Duodenal mucosa (tissue), 2 donors: ENCODE data around the gene BIRC2.

ENCODE experiments used
- H3K27ac ChIP-seq: one replicate; pipeline ENCODE4 v1.7.0; 2013; ENCODE audit warnings: low read depth, low read length
- H3K27me3 ChIP-seq, 2 donors: one replicate each; pipeline ENCODE4 v1.7.0; 2013; ENCODE audit warnings: low read length in 2 of 2, control low read depth in 1 of 2; ENCODE audit not compliant: insufficient read depth in 2 of 2, control insufficient read depth in 1 of 2
- H3K36me3 ChIP-seq, 2 donors: one replicate each; pipeline ENCODE4 v1.7.0; 2013; ENCODE audit warnings: low read length in 2 of 2, control low read depth in 1 of 2; ENCODE audit not compliant: insufficient read depth in 2 of 2, control insufficient read depth in 1 of 2
- H3K4me1 ChIP-seq, 2 donors: one replicate each; pipeline ENCODE4 v1.7.0; 2013; ENCODE audit warnings: low read length in 2 of 2, control low read depth in 1 of 2; ENCODE audit not compliant: insufficient read depth in 2 of 2, control insufficient read depth in 1 of 2
- H3K4me3 ChIP-seq, 2 donors: one replicate each; pipeline ENCODE4 v1.7.0; 2013; ENCODE audit warnings: low read length in 2 of 2, low read depth in 1 of 2
- H3K9ac ChIP-seq, 2 donors: one replicate each; pipeline ENCODE4 v1.7.0; 2013; ENCODE audit warnings: low read length in 2 of 2, low read depth in 1 of 2
- H3K9me3 ChIP-seq, 2 donors: one replicate each; pipeline ENCODE4 v1.7.0; 2013; ENCODE audit warnings: low read length in 2 of 2, control low read depth in 1 of 2; ENCODE audit not compliant: control insufficient read depth in 1 of 2

BIRC2 gene

GRCh38 chr11:102312667-102313066 is 34.3 kb upstream of the BIRC2 start:
- Histone ChIP-seq H3K9me3 (no peaks in the 10 kb centered on the region), H3K27me3 (no peaks in the 10 kb centered on the region), H3K36me3 (no peaks in the 10 kb centered on the region), H3K27ac (peak overlapping the region; percentile 80), H3K9ac (no peak overlapping the region), H3K4me1 (peaks cover 22 to 28% of the 10 kb centered on the region in 2 donors), H3K4me3 (peak overlapping the region; percentile 42)

- peaks cover 29 to 35% of the 10 kb centered on the region in 2 donors for H3K4me1 ChIP-seq
- no peaks in the 10 kb centered on the region for H3K9me3 ChIP-seq
- H3K36me3 ChIP-seq, result no peaks in the 10 kb centered on the region
- H3K4me3 ChIP-seq, result peak overlapping the region; percentile 42
- no peaks in the 10 kb centered on the region for H3K27me3 ChIP-seq
- peak overlapping the region in 1 of 2 donors; percentile 16 for H3K9ac ChIP-seq
- peak overlapping the region; percentile 80 for H3K27ac ChIP-seq
Measured at GRCh38 chr11:102313238-102313940, 33.6 kb upstream of the BIRC2 start.

- H3K36me3 ChIP-seq, result no peaks in the 10 kb centered on the region
- peaks cover 36 to 39% of the 10 kb centered on the region in 2 donors for H3K4me1 ChIP-seq
- H3K9me3 ChIP-seq, result no peaks in the 10 kb centered on the region
- no peak overlapping the region for H3K27ac ChIP-seq
- no peaks in the 10 kb centered on the region for H3K27me3 ChIP-seq
- no peak overlapping the region for H3K9ac ChIP-seq
- H3K4me3 ChIP-seq, result no peak overlapping the region
Measured at GRCh38 chr11:102314784-102315183, 32.2 kb upstream of the BIRC2 start.

- no peak overlapping the region for H3K27ac ChIP-seq
- H3K9me3 ChIP-seq, result no peaks in the 10 kb centered on the region
- no peaks in the 10 kb centered on the region for H3K36me3 ChIP-seq
- peaks cover 43 to 44% of the 10 kb centered on the region in 2 donors for H3K4me1 ChIP-seq
- peak overlapping the region in 1 of 2 donors; percentile 87 for H3K9ac ChIP-seq
- peak overlapping the region; percentile 72 to 78 for H3K4me3 ChIP-seq
- no peaks in the 10 kb centered on the region for H3K27me3 ChIP-seq
Measured at GRCh38 chr11:102316346-102316904, 30.6 kb upstream of the BIRC2 start.

GRCh38 chr11:102317099-102317767 is 29.8 kb upstream of the BIRC2 start, which contains the start of gene BIRC3:
BIRC3 (plus strand) TSS chr11:102317484; CDS start chr11:102324510, 7,026 bp downstream.
- H3K4me1 ChIP-seq, result peaks cover 43 to 44% of the 10 kb centered on the region in 2 donors
- H3K27me3 ChIP-seq, result no peaks in the 10 kb centered on the region
- no peaks in the 10 kb centered on the region for H3K9me3 ChIP-seq
- H3K36me3 ChIP-seq, result no peaks in the 10 kb centered on the region
- peak within 1 kb of the TSS; percentile 72 to 78 for H3K4me3 ChIP-seq
- H3K27ac ChIP-seq, result peak within 1 kb of the TSS; percentile 64
- H3K9ac ChIP-seq, result peak within 1 kb of the TSS; percentile 65 to 87

DNA sequence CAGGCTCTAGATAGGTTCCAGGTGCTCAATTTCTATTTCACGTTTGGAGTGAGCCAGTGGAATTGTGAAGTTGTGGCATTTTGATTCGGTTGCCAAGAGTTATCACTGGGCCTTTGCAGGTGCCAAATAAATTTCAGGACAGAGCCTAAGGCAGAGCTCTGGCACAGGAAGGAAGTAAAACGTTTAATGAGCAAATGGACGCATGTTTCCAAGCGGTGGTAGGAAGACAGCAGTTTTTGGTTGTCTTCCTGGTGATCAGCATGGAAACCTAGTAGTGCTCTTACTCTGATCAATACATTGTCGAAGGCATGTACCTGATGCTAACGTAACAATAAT is 29.3 kb upstream of the BIRC2 start:
- Histone ChIP-seq H3K36me3 (no peaks in the 10 kb centered on the region), H3K9me3 (no peaks in the 10 kb centered on the region), H3K27me3 (no peaks in the 10 kb centered on the region), H3K9ac (peak overlapping the region; percentile 65 to 87), H3K27ac (peak overlapping the region; percentile 64), H3K4me1 (peaks cover 44 to 46% of the 10 kb centered on the region in 2 donors), H3K4me3 (peak overlapping the region; percentile 72 to 78)

DNA sequence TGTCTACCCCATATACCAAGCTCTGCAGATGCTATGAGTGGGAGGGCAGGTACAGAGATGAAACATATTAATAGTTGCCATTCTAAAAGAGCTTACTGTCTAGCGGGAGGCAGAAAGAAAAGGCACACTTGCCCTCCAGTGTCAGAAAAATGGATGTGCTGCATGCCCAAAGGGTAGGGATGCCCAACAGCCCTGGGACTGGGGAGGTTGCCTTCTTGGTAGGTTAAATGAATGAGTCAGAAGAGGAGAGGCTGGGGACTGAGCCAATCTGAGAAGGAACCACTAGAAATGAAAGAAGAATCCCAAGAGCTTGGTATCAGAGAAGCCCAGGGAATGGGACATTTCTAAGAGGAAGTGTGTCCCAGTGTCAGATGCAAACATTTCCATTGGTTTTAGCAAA is 28.5 kb upstream of the BIRC2 start:
- peak overlapping the region; percentile 72 to 78 for H3K4me3 ChIP-seq
- peak overlapping the region; percentile 65 to 87 for H3K9ac ChIP-seq
- no peaks in the 10 kb centered on the region for H3K36me3 ChIP-seq
- no peaks in the 10 kb centered on the region for H3K9me3 ChIP-seq
- no peaks in the 10 kb centered on the region for H3K27me3 ChIP-seq
- peaks cover 38 to 45% of the 10 kb centered on the region in 2 donors for H3K4me1 ChIP-seq
- H3K27ac ChIP-seq, result no peak overlapping the region

GRCh38 chr11:102319544-102319943 is 27.5 kb upstream of the BIRC2 start:
- peak overlapping the region; percentile 62 to 65 for H3K4me3 ChIP-seq
- H3K4me1 ChIP-seq, result peaks cover 31 to 34% of the 10 kb centered on the region in 2 donors
- H3K27ac ChIP-seq, result no peak overlapping the region
- H3K27me3 ChIP-seq, result no peaks in the 10 kb centered on the region
- peak overlapping the region in 1 of 2 donors; percentile 87 for H3K9ac ChIP-seq
- H3K36me3 ChIP-seq, result peaks cover 0 to 2% of the 10 kb centered on the region in 2 donors
- H3K9me3 ChIP-seq, result no peaks in the 10 kb centered on the region

DNA sequence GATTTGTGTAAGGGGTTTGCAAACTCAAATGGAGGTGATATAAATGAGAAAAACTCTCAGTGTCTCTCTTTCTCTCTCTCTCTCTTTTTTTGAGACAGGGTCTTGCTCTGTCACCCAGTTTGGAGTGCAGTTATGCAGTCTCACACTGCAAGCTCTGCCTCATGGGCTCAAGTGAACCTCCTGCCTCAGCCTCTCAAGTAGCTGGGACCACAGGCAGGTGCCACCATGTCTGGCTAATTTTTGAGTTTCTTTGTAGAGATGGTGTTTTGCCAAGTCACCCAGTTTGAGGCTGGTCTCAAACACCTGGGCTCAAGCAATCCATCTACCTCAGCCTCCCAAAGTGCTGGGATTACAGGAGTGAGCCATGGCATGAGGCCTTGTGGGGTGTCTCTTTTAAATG is 26.8 kb upstream of the BIRC2 start:
- H3K9ac ChIP-seq, result peak overlapping the region; percentile 13 to 34
- H3K27me3 ChIP-seq, result no peaks in the 10 kb centered on the region
- H3K4me3 ChIP-seq, result peak overlapping the region; percentile 62 to 65
- no peak overlapping the region for H3K27ac ChIP-seq
- H3K36me3 ChIP-seq, result peaks cover 0 to 8% of the 10 kb centered on the region in 2 donors
- H3K4me1 ChIP-seq, result peaks cover 26 to 31% of the 10 kb centered on the region in 2 donors
- H3K9me3 ChIP-seq, result no peaks in the 10 kb centered on the region

DNA sequence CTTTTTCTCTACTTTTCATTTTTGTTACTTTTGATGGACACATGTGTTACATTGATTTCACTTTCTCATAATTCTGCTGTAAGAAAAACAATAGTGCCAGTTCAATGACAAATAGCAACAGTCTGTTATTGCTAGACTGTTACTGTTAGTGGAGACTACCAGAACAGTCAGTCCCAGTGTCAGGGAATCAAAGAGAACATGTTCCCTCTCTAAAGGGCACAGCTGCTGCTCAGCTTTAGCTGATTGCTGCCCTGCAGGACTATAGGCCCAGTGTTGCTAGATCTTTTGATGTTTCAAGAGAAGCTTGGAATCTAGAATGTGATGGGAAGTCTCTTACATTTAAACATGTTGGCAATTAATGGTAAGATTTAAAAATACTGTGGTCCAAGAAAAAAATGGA is 26.3 kb upstream of the BIRC2 start:
- peaks cover 26 to 31% of the 10 kb centered on the region in 2 donors for H3K4me1 ChIP-seq

More for the DNA sequence above, 26.3 kb upstream of the BIRC2 start:
- Histone ChIP-seq H3K27me3 (no peaks in the 10 kb centered on the region), H3K36me3 (peaks cover 0 to 8% of the 10 kb centered on the region in 2 donors), H3K9ac (peak overlapping the region in 1 of 2 donors; percentile 34), H3K27ac (no peak overlapping the region), H3K4me3 (peak overlapping the region in 1 of 2 donors; percentile 62), H3K9me3 (no peaks in the 10 kb centered on the region)
